Stimulated activated CD4-positive, alpha-beta T cell treated with anti-CD3 and anti-CD28 coated beads, Interleukin-2, amount 100 ng/mL, for 24 hours (primary cell): ENCODE data around the gene NTF3.

ENCODE experiments used
- DNase-seq, 2 donors: peaks; one replicate each; pipeline ENCODE4 v3.0.0-alpha.2; 2020

Gene NTF3

GRCh38 chr12:5433081-5433844, 1.4 kb downstream of the NTF3 start:
- DNase-seq: no peak

- no peak for DNase-seq
These were observed 2.1 kb downstream of the NTF3 start for GRCh38 chr12:5433845-5434646.

GRCh38 chr12:5434647-5435560, 3.0 kb downstream of the NTF3 start:
- no peak for DNase-seq

GRCh38 chr12:5437182-5437583, 5.3 kb downstream of the NTF3 start:
- DNase-seq: no peak

GRCh38 chr12:5437589-5437988, 5.7 kb downstream of the NTF3 start:
- no peak for DNase-seq

GRCh38 chr12:5438671-5439200, 6.8 kb downstream of the NTF3 start:
- DNase-seq: no peak

GRCh38 chr12:5439371-5439771, 7.5 kb downstream of the NTF3 start:
- no peak for DNase-seq

- no peak for DNase-seq
These were observed 7.9 kb downstream of the NTF3 start for GRCh38 chr12:5439788-5440300.

- no peak for DNase-seq
These were observed 9.1 kb downstream of the NTF3 start for GRCh38 chr12:5440978-5441377.

GRCh38 chr12:5441497-5442236, 9.8 kb downstream of the NTF3 start:
- DNase-seq: no peak

- DNase-seq: no peak
These were observed 10.5 kb downstream of the NTF3 start for GRCh38 chr12:5442251-5443006.

GRCh38 chr12:5444520-5444919, 12.6 kb downstream of the NTF3 start:
- no peak for DNase-seq

- no peak for DNase-seq
These were observed 15.4 kb downstream of the NTF3 start for GRCh38 chr12:5447320-5447719.

GRCh38 chr12:5451251-5451650, 19.3 kb downstream of the NTF3 start:
- no peak for DNase-seq

- no peak for DNase-seq
These were observed 20.7 kb downstream of the NTF3 start for GRCh38 chr12:5452569-5452968.

- no peak for DNase-seq
These were observed 21.6 kb downstream of the NTF3 start for GRCh38 chr12:5453466-5453865.

- no peak for DNase-seq
These were observed 23.1 kb downstream of the NTF3 start for GRCh38 chr12:5455045-5455444.

GRCh38 chr12:5456030-5456429, 24.1 kb downstream of the NTF3 start:
- DNase-seq: no peak

GRCh38 chr12:5456906-5457305, 25.0 kb downstream of the NTF3 start:
- DNase-seq: no peak

- no peak for DNase-seq
These were observed 26.5 kb downstream of the NTF3 start for GRCh38 chr12:5458229-5459050.
